Breast epithelium (tissue), 4 donors: ENCODE results near the gene COL25A1. TPM values are rescaled to one million over a fixed set of nuclear protein-coding genes. Genes with fewer than 3 reads are reported as not detected.

Experiments
- DNase-seq, 2 donors: peaks; one replicate each; pipeline ENCODE4 v3.0.0-alpha.2; 2019; ENCODE audit warnings: low spot score in 2 of 2
- H3K27ac ChIP-seq, 2 donors: fragments of 200-600 bp; sonication (generic) in 1 of 2; one replicate each; pipeline ENCODE4 v1.5.1; 2016 to 2019; ENCODE audit warnings: mild to moderate bottlenecking in 1 of 2
- H3K27me3 ChIP-seq, 2 donors: fragments of 200-600 bp; sonication (generic) in 1 of 2; one replicate each; pipeline versions ENCODE4 v1.5.1 to v1.6.0; 2017 to 2019; ENCODE audit warnings: control low read depth in 1 of 2, mild to moderate bottlenecking in 1 of 2
- H3K36me3 ChIP-seq: fragments of 200-600 bp; one replicate; pipeline ENCODE4 v1.5.1; 2019
- H3K4me1 ChIP-seq, 2 donors: fragments of 200-600 bp; sonication (generic); one replicate each; pipeline ENCODE4 v1.5.1; 2016 to 2019; ENCODE audit warnings: control low read depth in 1 of 2
- H3K4me3 ChIP-seq, 3 donors: fragments of 200-600 bp; sonication (generic); 1 replicate in 2 of 3; 2 replicates in 1 of 3; pipeline ENCODE4 v1.5.1; 2016 to 2019; ENCODE audit warnings: mild to moderate bottlenecking in 3 of 3, moderate library complexity in 2 of 3
- H3K9me3 ChIP-seq, 2 donors: fragments of 200-600 bp; sonication (generic) in 1 of 2; one replicate each; pipeline ENCODE4 v1.5.1; 2016 to 2019; ENCODE audit warnings: control low read depth in 1 of 2
- POLR2A ChIP-seq: fragments of 450-650 bp; IDR thresholded peaks from one replicate; pipeline ENCODE4 v1.6.1; 2016; ENCODE audit warnings: antibody characterized with exemption, mild to moderate bottlenecking, moderate library complexity
- POLR2AphosphoS5 ChIP-seq, 3 donors: sonication (generic); formaldehyde crosslinking; IDR thresholded peaks; one replicate each; pipeline ENCODE4 v1.6.1; 2017; ENCODE audit warnings: antibody characterized with exemption in 3 of 3
- intact Hi-C: fragments of 100-400 bp; cut with DNase I; formaldehyde crosslinking; loops from one replicate; pipeline ENCODE4 v1.15.1; 2023; ENCODE audit warnings: low total_unique reads
- total RNA-seq, 3 donors: library from RNA; depleted of rRNA; stranded (reverse); fragments of >200 nt; gene quantifications; one replicate each; pipeline ENCODE4 v1.1.0, GENCODE V29; 2016
- TF ChIP-seq, protein P1 (sequence below), 3 donors: fragments of 450-650 bp; IDR thresholded peaks; one replicate each; pipeline ENCODE4 v1.5.1; 2016 to 2017; ENCODE audit warnings: antibody characterized with exemption in 3 of 3, mild to moderate bottlenecking in 3 of 3, moderate library complexity in 3 of 3

The COL25A1 gene
- total RNA-seq, 3 donors from 2014 or later, result 2.6 to 11.0 (median 2.8) TPM

DNA sequence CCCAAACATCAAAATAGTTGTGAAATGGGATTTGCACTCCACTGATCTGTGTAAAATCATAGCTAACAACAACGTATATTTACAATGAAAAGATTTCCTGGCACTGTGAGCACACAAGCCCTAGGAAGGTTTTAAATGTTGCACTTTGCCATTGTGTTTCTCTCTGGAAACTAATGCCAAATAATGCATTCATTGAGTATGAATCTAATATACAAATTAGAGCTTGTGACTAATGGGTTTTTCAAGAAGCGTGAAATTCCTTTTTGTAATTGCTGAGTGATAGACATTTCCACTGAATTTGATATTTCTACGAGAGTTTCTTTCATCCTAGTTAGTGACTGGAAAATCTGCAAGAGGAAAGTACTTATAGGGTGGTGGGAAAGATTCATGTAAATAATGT, 135.9 kb downstream of the COL25A1 start:
- H3K4me1 ChIP-seq, result no peaks in the 10 kb centered on the region
- intact Hi-C loops, result no loop called here
- H3K27me3 ChIP-seq, result no peaks in the 10 kb centered on the region
- no peak for DNase-seq
- H3K4me3 ChIP-seq, result no peak overlapping the region
- no peaks in the 10 kb centered on the region for H3K36me3 ChIP-seq
- H3K27ac ChIP-seq, result no peak overlapping the region
- no peaks in the 10 kb centered on the region for H3K9me3 ChIP-seq
- TF ChIP-seq, protein P1, sequence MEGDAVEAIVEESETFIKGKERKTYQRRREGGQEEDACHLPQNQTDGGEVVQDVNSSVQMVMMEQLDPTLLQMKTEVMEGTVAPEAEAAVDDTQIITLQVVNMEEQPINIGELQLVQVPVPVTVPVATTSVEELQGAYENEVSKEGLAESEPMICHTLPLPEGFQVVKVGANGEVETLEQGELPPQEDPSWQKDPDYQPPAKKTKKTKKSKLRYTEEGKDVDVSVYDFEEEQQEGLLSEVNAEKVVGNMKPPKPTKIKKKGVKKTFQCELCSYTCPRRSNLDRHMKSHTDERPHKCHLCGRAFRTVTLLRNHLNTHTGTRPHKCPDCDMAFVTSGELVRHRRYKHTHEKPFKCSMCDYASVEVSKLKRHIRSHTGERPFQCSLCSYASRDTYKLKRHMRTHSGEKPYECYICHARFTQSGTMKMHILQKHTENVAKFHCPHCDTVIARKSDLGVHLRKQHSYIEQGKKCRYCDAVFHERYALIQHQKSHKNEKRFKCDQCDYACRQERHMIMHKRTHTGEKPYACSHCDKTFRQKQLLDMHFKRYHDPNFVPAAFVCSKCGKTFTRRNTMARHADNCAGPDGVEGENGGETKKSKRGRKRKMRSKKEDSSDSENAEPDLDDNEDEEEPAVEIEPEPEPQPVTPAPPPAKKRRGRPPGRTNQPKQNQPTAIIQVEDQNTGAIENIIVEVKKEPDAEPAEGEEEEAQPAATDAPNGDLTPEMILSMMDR (IDR thresholded peaks at IDR 0.05), result no peak
- TF ChIP-seq POLR2A (no peak), POLR2AphosphoS5 (IDR thresholded peaks at IDR 0.05) (no peak)

- Histone ChIP-seq H3K4me1 (no peaks in the 10 kb centered on the region), H3K27me3 (no peaks in the 10 kb centered on the region), H3K9me3 (no peaks in the 10 kb centered on the region), H3K36me3 (no peaks in the 10 kb centered on the region), H3K27ac (no peak overlapping the region), H3K4me3 (no peak overlapping the region)
- TF ChIP-seq, protein P1 (IDR thresholded peaks at IDR 0.05), result no peak
- TF ChIP-seq POLR2A (no peak), POLR2AphosphoS5 (IDR thresholded peaks at IDR 0.05) (no peak)
- no peak for DNase-seq
- intact Hi-C loops, result no loop called here
Observed at GRCh38 chr4:109166126-109166525, 136.3 kb downstream of the COL25A1 start.

- intact Hi-C loops, result no loop called here
- TF ChIP-seq POLR2AphosphoS5 (IDR thresholded peaks at IDR 0.05) (no peak), POLR2A (no peak)
- TF ChIP-seq, protein P1 (IDR thresholded peaks at IDR 0.05), result no peak
- Histone ChIP-seq H3K27me3 (no peaks in the 10 kb centered on the region), H3K27ac (no peak overlapping the region), H3K9me3 (no peaks in the 10 kb centered on the region), H3K4me1 (no peaks in the 10 kb centered on the region), H3K36me3 (no peaks in the 10 kb centered on the region), H3K4me3 (no peak overlapping the region)
- DNase-seq, result no peak
Observed at GRCh38 chr4:109164011-109164410, 138.4 kb downstream of the COL25A1 start.

- Histone ChIP-seq H3K4me3 (no peak overlapping the region), H3K9me3 (no peaks in the 10 kb centered on the region), H3K27me3 (no peaks in the 10 kb centered on the region), H3K27ac (no peak overlapping the region), H3K36me3 (no peaks in the 10 kb centered on the region), H3K4me1 (no peaks in the 10 kb centered on the region)
- TF ChIP-seq POLR2A (no peak), POLR2AphosphoS5 (IDR thresholded peaks at IDR 0.05) (no peak)
- TF ChIP-seq, protein P1 (IDR thresholded peaks at IDR 0.05), result no peak
- intact Hi-C loops, result no loop called here
- DNase-seq, result no peak
Observed at GRCh38 chr4:109163493-109163892, 139.0 kb downstream of the COL25A1 start.

DNA sequence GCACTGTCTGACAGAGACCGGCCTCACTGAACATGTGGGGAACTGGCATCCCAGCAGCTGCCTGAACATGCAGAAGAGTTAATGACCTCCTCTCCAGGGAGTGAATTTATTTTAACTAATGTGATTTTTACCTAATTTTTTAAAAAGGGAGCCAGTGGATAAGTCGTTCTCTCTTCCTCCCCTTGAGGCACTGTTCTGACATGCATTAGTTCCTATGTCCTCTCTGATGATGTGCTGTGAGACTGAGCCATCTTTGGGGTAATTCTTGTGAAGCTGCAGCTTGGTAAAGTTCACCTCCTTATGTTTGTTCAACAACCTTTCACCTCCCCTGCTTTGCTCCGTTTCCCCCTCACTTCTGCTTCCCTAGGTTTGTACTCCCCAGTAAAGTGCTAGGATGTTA, 139.7 kb downstream of the COL25A1 start:
- intact Hi-C loops, result no loop called here
- no peaks in the 10 kb centered on the region for H3K36me3 ChIP-seq
- DNase-seq, result no peak
- H3K4me3 ChIP-seq, result no peak overlapping the region
- no peaks in the 10 kb centered on the region for H3K27me3 ChIP-seq
- no peaks in the 10 kb centered on the region for H3K9me3 ChIP-seq
- no peaks in the 10 kb centered on the region for H3K4me1 ChIP-seq
- no peak for TF ChIP-seq POLR2A
- TF ChIP-seq, protein P1 (IDR thresholded peaks at IDR 0.05), result no peak
- H3K27ac ChIP-seq, result no peak overlapping the region
